UCSD-AML1 (cell line): Measurements from ENCODE around the gene FOXC1.
A peak's percentile ranks its signal among the peaks of the same experiment; 100 is the strongest.

Source experiments
- DNase-seq: peaks from one replicate; lab custom pipeline; 2025; ENCODE audit not compliant: unreplicated experiment; lab: John Stamatoyannopoulos, UW

The FOXC1 gene

GRCh38 chr6:1611572-1612298 is 2.0 kb downstream of the FOXC1 start:
- DNase-seq: peak; percentile 55

- DNase-seq: no peak
Observed at GRCh38 chr6:1612299-1612973, 2.7 kb downstream of the FOXC1 start.

- no peak for DNase-seq
Observed at GRCh38 chr6:1612974-1613306, 3.2 kb downstream of the FOXC1 start.

- DNase-seq: no peak
Observed at GRCh38 chr6:1613346-1613687, 3.6 kb downstream of the FOXC1 start.

- no peak for DNase-seq
Observed at GRCh38 chr6:1613688-1614447, 4.2 kb downstream of the FOXC1 start.

- DNase-seq: no peak
Observed at GRCh38 chr6:1614448-1615150, 4.9 kb downstream of the FOXC1 start.

- no peak for DNase-seq
Observed at GRCh38 chr6:1615151-1615852, 5.6 kb downstream of the FOXC1 start.

- no peak for DNase-seq
Observed at GRCh38 chr6:1615853-1616420, 6.2 kb downstream of the FOXC1 start.

GRCh38 chr6:1616701-1617463 is 7.2 kb downstream of the FOXC1 start:
- no peak for DNase-seq

- DNase-seq: no peak
Observed at GRCh38 chr6:1617466-1618310, 8.0 kb downstream of the FOXC1 start.

- no peak for DNase-seq
Observed at GRCh38 chr6:1618311-1619097, 8.8 kb downstream of the FOXC1 start.

- DNase-seq: no peak
Observed at GRCh38 chr6:1619098-1619672, 9.5 kb downstream of the FOXC1 start.

GRCh38 chr6:1619673-1620503 is 10.2 kb downstream of the FOXC1 start:
- DNase-seq: no peak

- DNase-seq: no peak
Observed at GRCh38 chr6:1620504-1621069, 10.9 kb downstream of the FOXC1 start.

- DNase-seq: no peak
Observed at GRCh38 chr6:1621070-1621701, 11.5 kb downstream of the FOXC1 start.

GRCh38 chr6:1622220-1622850 is 12.6 kb downstream of the FOXC1 start:
- no peak for DNase-seq
